PC-3 (cell line): ENCODE measurements around the gene PRRX2.

Experiments used
- CTCF ChIP-seq: fragments of 300-600 bp; sonication (generic); conservative IDR thresholded peaks from 2 replicates; pipeline ENCODE4 v1.5.1; 2017; ENCODE audit warnings: antibody characterized with exemption, low read depth, mild to moderate bottlenecking, low read length
- EZH2 ChIP-seq: fragments of 300-600 bp; sonication (generic); IDR thresholded peaks from one replicate; pipeline ENCODE4 v1.6.1; 2017; ENCODE audit warnings: antibody characterized with exemption, mild to moderate bottlenecking, low read length; ENCODE audit not compliant: unreplicated experiment
- EZH2phosphoT487 ChIP-seq: fragments of 300-600 bp; sonication (generic); IDR thresholded peaks from 2 replicates; pipeline ENCODE4 v1.6.1; 2018; ENCODE audit warnings: mild to moderate bottlenecking, antibody characterized with exemption, low read length, borderline replicate concordance

GRCh38 chr9:129696944-129697655, 31.7 kb downstream of the PRRX2 start:
- no peak for TF ChIP-seq CTCF
- TF ChIP-seq EZH2: no peak
- TF ChIP-seq EZH2phosphoT487: no peak
